ENCODE results near the gene UTF1. TPM values are rescaled to one million over a fixed set of nuclear protein-coding genes. Genes with fewer than 3 reads are reported as not detected.

The UTF1 gene
- total and polyA plus RNA-seq, 2 experiments from 2014 or later: 12.2 to 51.4 TPM

- TF ChIP-seq ZNF462 (CRISPR knock-in tag; IDR thresholded peaks at IDR 0.05) (no peak), EZH2 (IDR thresholded peaks at IDR 0.05; ENCODE audit: low read depth, unreplicated experiment) (no peak), CREB1 (CRISPR knock-in tag; IDR thresholded peaks at IDR 0.05; ENCODE audit: low read depth) (no peak), NANOG (IDR thresholded peaks at IDR 0.05; ENCODE audit: borderline replicate concordance) (no peak), ZNF331 (CRISPR knock-in tag; IDR thresholded peaks at IDR 0.05; ENCODE audit: low read depth) (no peak)
Measured at GRCh38 chr10:133252223-133252552, 22.2 kb downstream of the UTF1 start (continued).

- Histone ChIP-seq H3K4me2 (no peak overlapping the region), H2AFZ (no peak overlapping the region), H3K27ac (ENCODE audit: low read depth) (no peak overlapping the region), H3K27me3 (ENCODE audit: insufficient read depth) (no peaks in the 10 kb centered on the region), H3K4me3 (no peak overlapping the region), H4K20me1 (replicated peaks; ENCODE audit: insufficient read depth) (no peaks in the 10 kb centered on the region), H3K4me1 (ENCODE audit: insufficient read depth) (peaks cover 5% of the 10 kb centered on the region; the same call in 1 of the 2 replicates), H3K9me2 (ENCODE audit: insufficient read depth) (no peaks in the 10 kb centered on the region), H3K79me2 (replicated peaks; ENCODE audit: insufficient read depth) (no peaks in the 10 kb centered on the region), H3K36me3 (ENCODE audit: insufficient read depth) (no peaks in the 10 kb centered on the region), H3F3A (replicated peaks; ENCODE audit: low read depth) (no peaks in the 10 kb centered on the region)
- Mint-ChIP-seq H3K27ac (no peak overlapping the region), H3K9me3 (no peaks in the 10 kb centered on the region; the same call in 1 of the 3 replicates), H3K36me3 (ENCODE audit: low read depth) (no peaks in the 10 kb centered on the region), H3K27me3 (ENCODE audit: insufficient read depth, low read depth, poor library complexity) (peaks cover 15% of the 10 kb centered on the region), H3K4me1 (peaks cover 9% of the 10 kb centered on the region), H3K4me3 (no peak overlapping the region; the same call in 2 of the 3 replicates)
- ATAC-seq (no peak), DNase-seq (ENCODE audit: low spot score) (no peak)
- TF ChIP-seq POLR2AphosphoS5 (IDR thresholded peaks at IDR 0.05; ENCODE audit: low read depth) (no peak), REST (IDR thresholded peaks at IDR 0.05; ENCODE audit: unreplicated experiment) (no peak), NANOG (IDR thresholded peaks at IDR 0.05; ENCODE audit: borderline replicate concordance) (no peak), ZNF331 (CRISPR knock-in tag; IDR thresholded peaks at IDR 0.05; ENCODE audit: low read depth) (no peak), EZH2 (IDR thresholded peaks at IDR 0.05; ENCODE audit: low read depth, unreplicated experiment) (no peak), JUNB (IDR thresholded peaks at IDR 0.05; ENCODE audit: unreplicated experiment) (no peak), CTCF (conservative IDR thresholded peaks at IDR 0.05; ENCODE audit: low read depth in 2 of 2) (no peak), ETS1 (IDR thresholded peaks at IDR 0.05) (no peak), CREB1 (CRISPR knock-in tag; IDR thresholded peaks at IDR 0.05; ENCODE audit: low read depth) (no peak), EZH2phosphoT487 (IDR thresholded peaks at IDR 0.05; ENCODE audit: unreplicated experiment) (no peak), ZNF114 (CRISPR knock-in tag; IDR thresholded peaks at IDR 0.05) (no peak)
Measured at GRCh38 chr10:133253361-133253955, 23.4 kb downstream of the UTF1 start.

All from GM23338 (cell line).